ENCODE measurements around the gene SUCLA2. TPM values are rescaled to one million over a fixed set of nuclear protein-coding genes. Genes with fewer than 3 reads are reported as not detected.

Gene SUCLA2
- polyA plus RNA-seq, 3 donors = 15.0 to 37.2 (median 34.3) TPM

GRCh38 chr13:48038761-48039160 is 37.7 kb upstream of the SUCLA2 start:
- Histone ChIP-seq H3K4me2 (replicated peaks; ENCODE audit: extremely low read depth, low read length, poor library complexity, severe bottlenecking) (peak overlapping the region; percentile 96), H3K4me1 (ENCODE audit: control insufficient read depth in 1 of 2, insufficient read depth in 2 of 2, low read length in 2 of 2) (peaks cover 16 to 17% of the 10 kb centered on the region in 2 donors), H2AFZ (ENCODE audit: insufficient read depth, low read depth, low read length, poor library complexity, severe bottlenecking) (no peak overlapping the region), H4K20me1 (ENCODE audit: insufficient read depth, low read length) (peaks cover 7% of the 10 kb centered on the region), H3K27me3 (ENCODE audit: control insufficient read depth in 2 of 2, insufficient read depth in 2 of 2, low read length in 2 of 2) (no peaks in the 10 kb centered on the region), H3K4me3 (replicated peaks in 1 of 3; ENCODE audit: low read depth in 2 of 3, low read length in 3 of 3) (peak overlapping the region in 1 of 3 experiments; percentile 78), H3K79me2 (ENCODE audit: insufficient read depth, low read length) (peaks cover 28% of the 10 kb centered on the region), H3K9ac (ENCODE audit: insufficient read depth, low read length, poor library complexity, severe bottlenecking) (no peak overlapping the region), H3K9me3 (replicated peaks in 1 of 2; ENCODE audit: control insufficient read depth in 1 of 2, insufficient read depth in 1 of 2, low read length in 2 of 2) (no peaks in the 10 kb centered on the region), H3K36me3 (replicated peaks in 1 of 2; ENCODE audit: control insufficient read depth in 1 of 2, insufficient read depth in 2 of 2, low read length in 2 of 2) (peaks cover 13 to 33% of the 10 kb centered on the region in 2 donors), H3K27ac (ENCODE audit: low read depth in 1 of 2, low read length in 2 of 2) (peak overlapping the region in 1 of 2 donors; percentile 96)
- Mint-ChIP-seq H3K9me3 (peaks cover 3 to 14% (median 9%) of the 10 kb centered on the region in 7 donors), H3K4me1 (peaks cover 24% of the 10 kb centered on the region), H3K27ac (peak overlapping the region in 6 of 7 donors; percentile 58 to 99 (median 98)), H3K27me3 (ENCODE audit: low read depth in 3 of 3) (no peaks in the 10 kb centered on the region), H3K4me3 (peak overlapping the region; percentile 84 to 94), H3K36me3 (peaks cover 29 to 45% of the 10 kb centered on the region in 2 donors)
- intact Hi-C loops (cut with micrococcal nuclease) = loop anchor here in 1 of 2 donors (5.0 kb wide), 1 partner anchor 59 kb away; the partner anchor contains the start of gene MED4
- WGBS (ENCODE audit: insufficient coverage) = 100% methylated on average over 1 of the region's 1 CpG
- TF ChIP-seq CTCF (IDR thresholded peaks at IDR 0.05) = no peak
- DNase-seq = peak in 2 of 3 donors; percentile 16 to 51

GRCh38 chr13:48037346-48038173 is 36.5 kb upstream of the SUCLA2 start, which contains the start of gene NUDT15:
Gene NUDT15 (plus strand): TSS chr13:48037726. CDS start chr13:48037747, 21 bp downstream.
- intact Hi-C loops (cut with micrococcal nuclease) = loop anchor here in 1 of 2 donors (5.0 kb wide), 1 partner anchor 60 kb away; the partner anchor contains the start of gene MED4
- Mint-ChIP-seq H3K4me1 (peaks cover 24% of the 10 kb centered on the region), H3K27me3 (ENCODE audit: low read depth in 3 of 3) (no peaks in the 10 kb centered on the region), H3K27ac (peak within 1 kb of the TSS; percentile 97 to 99 (median 99)), H3K9me3 (peaks cover 5 to 19% (median 12%) of the 10 kb centered on the region in 7 donors), H3K4me3 (peak within 1 kb of the TSS; percentile 84 to 94), H3K36me3 (peaks cover 28 to 45% of the 10 kb centered on the region in 2 donors)
- Histone ChIP-seq H3K79me2 (ENCODE audit: insufficient read depth, low read length) (peaks cover 28% of the 10 kb centered on the region), H3K4me3 (replicated peaks in 1 of 3; ENCODE audit: low read depth in 2 of 3, low read length in 3 of 3) (peak within 1 kb of the TSS; percentile 45 to 78 (median 64)), H3K27ac (ENCODE audit: low read depth in 1 of 2, low read length in 2 of 2) (peak within 1 kb of the TSS; percentile 94 to 96), H3K4me1 (ENCODE audit: control insufficient read depth in 1 of 2, insufficient read depth in 2 of 2, low read length in 2 of 2) (peaks cover 16 to 17% of the 10 kb centered on the region in 2 donors), H3K9ac (ENCODE audit: insufficient read depth, low read length, poor library complexity, severe bottlenecking) (peak within 1 kb of the TSS; percentile 83), H3K9me3 (replicated peaks in 1 of 2; ENCODE audit: control insufficient read depth in 1 of 2, insufficient read depth in 1 of 2, low read length in 2 of 2) (peaks cover 2 to 5% of the 10 kb centered on the region in 2 donors), H2AFZ (ENCODE audit: insufficient read depth, low read depth, low read length, poor library complexity, severe bottlenecking) (peak within 1 kb of the TSS; percentile 81), H3K27me3 (ENCODE audit: control insufficient read depth in 2 of 2, insufficient read depth in 2 of 2, low read length in 2 of 2) (no peaks in the 10 kb centered on the region), H4K20me1 (ENCODE audit: insufficient read depth, low read length) (peaks cover 7% of the 10 kb centered on the region), H3K36me3 (replicated peaks in 1 of 2; ENCODE audit: control insufficient read depth in 1 of 2, insufficient read depth in 2 of 2, low read length in 2 of 2) (peaks cover 13 to 26% of the 10 kb centered on the region in 2 donors), H3K4me2 (replicated peaks; ENCODE audit: extremely low read depth, low read length, poor library complexity, severe bottlenecking) (peak within 1 kb of the TSS; percentile 96)
- under 1% methylated on average over 72 of the region's 82 CpGs for WGBS (ENCODE audit: insufficient coverage)
- TF ChIP-seq CTCF (IDR thresholded peaks at IDR 0.05) = peak; percentile 99
- DNase-seq = peak; percentile 92 to 97 (median 96)
